ENCODE results near the gene REG4. TPM values are rescaled to one million over a fixed set of nuclear protein-coding genes. Genes with fewer than 3 reads are reported as not detected.
"Not testable (repeated sequence)": the region's sequence is repeated elsewhere in the genome, so short reads cannot be mapped to it uniquely, and the experiment has no call there.

Gene REG4
- total RNA-seq, 1 donor from 2014 or later = not detected

DNA sequence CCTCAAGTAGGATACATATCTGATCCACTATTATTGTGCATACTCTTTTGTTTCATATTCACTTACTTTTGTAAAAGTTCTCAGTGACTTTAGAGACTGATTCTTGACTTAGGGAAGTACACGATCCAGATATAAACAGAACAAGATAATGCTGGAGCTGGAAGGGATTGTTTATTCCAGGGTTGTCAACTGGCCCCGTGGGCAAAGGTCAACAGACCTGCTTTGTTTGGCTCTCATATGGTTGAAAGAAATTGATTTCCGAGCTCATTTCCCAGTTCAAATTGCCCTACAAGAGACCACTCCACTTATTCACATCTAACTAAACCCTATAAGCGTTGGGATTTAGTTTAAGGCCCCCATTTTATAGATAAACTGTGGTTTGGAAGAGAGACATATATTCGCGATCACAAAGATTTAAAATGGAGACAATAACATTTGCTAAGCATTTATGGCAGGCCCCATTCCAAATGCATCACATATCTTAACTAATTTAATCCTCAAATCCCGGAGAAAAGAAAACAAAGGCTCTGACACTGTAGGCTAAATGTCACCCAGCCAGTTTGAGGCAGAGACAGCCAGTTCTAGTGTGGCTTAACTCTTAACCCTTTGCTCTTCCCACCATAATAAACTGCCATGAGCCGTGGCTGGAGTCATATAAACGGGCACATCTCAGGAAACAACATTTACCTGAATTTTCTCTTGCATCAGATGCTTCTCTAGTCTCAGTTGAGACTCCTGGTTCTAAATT is 20.6 kb downstream of the REG4 start:
- no peak overlapping the region for H3K27ac ChIP-seq
- peaks cover 3% of the 10 kb centered on the region for H3K4me1 ChIP-seq
- TF ChIP-seq POLR2AphosphoS5 (IDR thresholded peaks at IDR 0.05; ENCODE audit: insufficient read depth in 1 of 2, low read depth in 1 of 2) (no peak), POLR2A (IDR thresholded peaks at IDR 0.05) (no peak)
- TF ChIP-seq, protein P1, sequence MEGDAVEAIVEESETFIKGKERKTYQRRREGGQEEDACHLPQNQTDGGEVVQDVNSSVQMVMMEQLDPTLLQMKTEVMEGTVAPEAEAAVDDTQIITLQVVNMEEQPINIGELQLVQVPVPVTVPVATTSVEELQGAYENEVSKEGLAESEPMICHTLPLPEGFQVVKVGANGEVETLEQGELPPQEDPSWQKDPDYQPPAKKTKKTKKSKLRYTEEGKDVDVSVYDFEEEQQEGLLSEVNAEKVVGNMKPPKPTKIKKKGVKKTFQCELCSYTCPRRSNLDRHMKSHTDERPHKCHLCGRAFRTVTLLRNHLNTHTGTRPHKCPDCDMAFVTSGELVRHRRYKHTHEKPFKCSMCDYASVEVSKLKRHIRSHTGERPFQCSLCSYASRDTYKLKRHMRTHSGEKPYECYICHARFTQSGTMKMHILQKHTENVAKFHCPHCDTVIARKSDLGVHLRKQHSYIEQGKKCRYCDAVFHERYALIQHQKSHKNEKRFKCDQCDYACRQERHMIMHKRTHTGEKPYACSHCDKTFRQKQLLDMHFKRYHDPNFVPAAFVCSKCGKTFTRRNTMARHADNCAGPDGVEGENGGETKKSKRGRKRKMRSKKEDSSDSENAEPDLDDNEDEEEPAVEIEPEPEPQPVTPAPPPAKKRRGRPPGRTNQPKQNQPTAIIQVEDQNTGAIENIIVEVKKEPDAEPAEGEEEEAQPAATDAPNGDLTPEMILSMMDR (IDR thresholded peaks at IDR 0.05) = no peak
- intact Hi-C loops (cut with DNase I) = no loop called here
- no peaks in the 10 kb centered on the region for H3K9me3 ChIP-seq
- no peaks in the 10 kb centered on the region for H3K27me3 ChIP-seq
- peak; percentile 4 to 32 for DNase-seq (ENCODE audit: extremely low spot score in 2 of 2)
- no peak overlapping the region for H3K4me3 ChIP-seq
- H3K36me3 ChIP-seq = no peaks in the 10 kb centered on the region

DNA sequence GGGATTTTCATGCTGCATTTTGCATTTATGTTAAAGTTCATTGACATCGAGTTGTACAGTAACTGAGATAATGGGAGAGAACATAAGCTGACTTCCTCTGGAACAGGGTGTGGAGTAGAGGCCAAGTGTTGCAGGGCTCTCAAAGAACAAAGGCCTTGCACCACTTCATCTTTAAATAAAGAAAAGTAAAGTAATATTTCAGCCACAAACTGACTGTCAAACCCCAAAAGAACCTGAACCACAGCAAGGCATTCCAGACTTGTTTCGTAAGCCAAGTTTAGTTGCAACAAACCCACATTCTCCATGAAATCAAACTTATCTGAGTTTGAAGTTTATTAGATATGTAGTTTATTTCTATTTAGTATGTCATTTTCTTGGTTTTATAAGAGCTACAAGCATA is 23.5 kb downstream of the REG4 start:
- no peaks in the 10 kb centered on the region for H3K27me3 ChIP-seq

DNA sequence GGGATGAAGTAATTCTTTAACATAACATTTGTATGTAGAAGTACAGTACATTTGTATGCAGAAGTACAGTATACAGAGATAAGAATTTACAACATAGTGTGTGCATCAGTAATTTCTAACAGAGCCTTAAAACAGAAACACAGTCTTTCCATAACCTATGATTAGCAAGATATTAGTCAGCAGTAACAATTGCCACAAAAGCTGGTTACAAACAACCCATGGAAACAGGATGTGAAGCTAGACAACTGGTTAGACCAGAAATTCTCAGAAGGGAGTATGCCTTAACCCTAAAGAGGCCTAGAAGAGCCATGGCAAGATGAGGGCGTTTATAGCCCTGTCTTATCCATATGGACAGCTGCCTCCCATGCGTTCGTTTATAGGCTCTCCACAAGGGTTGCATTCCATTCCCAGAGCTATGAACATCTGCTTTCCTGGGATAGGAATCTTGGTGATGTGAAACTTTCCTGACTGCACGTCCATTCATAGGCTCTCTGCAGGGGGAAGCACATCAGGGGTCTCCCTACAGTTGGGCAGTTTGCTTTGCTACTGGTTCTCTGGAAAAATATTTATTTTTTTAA is 24.7 kb downstream of the REG4 start:
- H3K9me3 ChIP-seq; H3K4me3 ChIP-seq; H3K27me3 ChIP-seq; DNase-seq (ENCODE audit: extremely low spot score in 2 of 2); intact Hi-C loops (cut with DNase I); H3K27ac ChIP-seq; H3K36me3 ChIP-seq: not testable (repeated sequence)
- peak in 1 of 2 donors; percentile 30 for TF ChIP-seq POLR2AphosphoS5 (IDR thresholded peaks at IDR 0.05; ENCODE audit: insufficient read depth in 1 of 2, low read depth in 1 of 2)
- peaks cover 22% of the 10 kb centered on the region for H3K4me1 ChIP-seq

More for the DNA sequence above, 23.5 kb downstream of the REG4 start:
- H3K4me1 ChIP-seq = peaks cover 22% of the 10 kb centered on the region
- H3K9me3 ChIP-seq = no peaks in the 10 kb centered on the region
- TF ChIP-seq POLR2A (IDR thresholded peaks at IDR 0.05) = no peak
- no peak for TF ChIP-seq POLR2AphosphoS5 (IDR thresholded peaks at IDR 0.05; ENCODE audit: insufficient read depth in 1 of 2, low read depth in 1 of 2)
- TF ChIP-seq, protein P1 (IDR thresholded peaks at IDR 0.05) = no peak
- no peak overlapping the region for H3K27ac ChIP-seq
- intact Hi-C loops (cut with DNase I) = no loop called here
- DNase-seq (ENCODE audit: extremely low spot score in 2 of 2) = no peak
- H3K4me3 ChIP-seq = no peak overlapping the region
- no peaks in the 10 kb centered on the region for H3K36me3 ChIP-seq

DNA sequence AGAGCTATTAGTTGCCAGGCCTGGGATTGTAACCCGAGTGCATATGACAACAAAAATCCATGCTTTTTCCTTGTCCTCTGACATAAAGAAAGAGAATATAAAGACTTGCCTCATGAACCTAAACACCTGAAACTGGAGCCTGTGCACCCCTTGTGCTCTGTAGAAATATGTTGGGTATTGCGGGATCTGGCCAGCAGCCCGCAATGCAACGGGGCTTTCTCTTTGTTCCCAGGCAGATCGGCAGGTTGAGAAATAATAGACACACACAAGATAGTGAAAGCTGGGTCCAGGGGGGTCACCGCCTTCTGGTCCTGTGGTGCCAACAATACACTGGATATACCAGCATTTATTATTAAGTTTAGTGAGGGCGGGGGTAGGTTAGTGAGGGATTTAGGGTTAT is 25.2 kb downstream of the REG4 start:
- DNase-seq (ENCODE audit: extremely low spot score in 2 of 2); H3K27me3 ChIP-seq; intact Hi-C loops (cut with DNase I); H3K36me3 ChIP-seq; H3K4me3 ChIP-seq; H3K27ac ChIP-seq; H3K9me3 ChIP-seq: not testable (repeated sequence)
- peaks cover 22% of the 10 kb centered on the region for H3K4me1 ChIP-seq

DNA sequence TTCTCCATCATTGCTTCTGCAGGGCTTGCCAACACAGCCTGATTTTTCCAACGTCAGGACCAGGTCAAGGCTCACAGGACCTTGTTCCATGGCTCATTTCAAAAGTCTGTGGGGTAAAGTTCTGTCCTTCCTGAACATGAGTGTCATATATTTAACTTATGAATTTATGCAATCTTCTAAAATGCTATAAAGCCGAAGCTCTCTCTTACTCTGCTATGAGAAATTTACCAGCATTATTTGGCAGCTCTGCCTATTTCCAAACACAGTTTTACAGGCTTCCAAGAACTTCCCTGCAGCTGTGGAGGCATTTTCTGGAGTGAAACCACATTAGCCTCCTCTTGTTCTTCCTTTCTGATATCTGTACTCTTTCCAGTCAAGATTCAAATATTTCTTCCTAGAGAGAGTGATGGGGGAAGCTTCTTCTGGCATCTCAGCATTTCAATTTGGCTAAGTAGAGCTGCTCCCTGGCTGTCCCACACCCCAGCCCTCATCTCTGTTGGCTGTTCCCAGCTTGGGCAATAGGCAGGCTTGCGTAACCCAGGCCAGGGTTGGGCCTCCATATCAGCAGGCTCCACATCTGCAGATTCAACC is 27.0 kb downstream of the REG4 start:
- peak; percentile 34 to 42 for TF ChIP-seq POLR2AphosphoS5 (IDR thresholded peaks at IDR 0.05; ENCODE audit: insufficient read depth in 1 of 2, low read depth in 1 of 2)
- no peak for TF ChIP-seq POLR2A (IDR thresholded peaks at IDR 0.05)
- TF ChIP-seq, protein P1 (IDR thresholded peaks at IDR 0.05) = no peak
- Histone ChIP-seq H3K4me1 (peaks cover 29% of the 10 kb centered on the region), H3K9me3 (no peaks in the 10 kb centered on the region), H3K27me3 (no peaks in the 10 kb centered on the region), H3K4me3 (no peak overlapping the region), H3K27ac (no peak overlapping the region), H3K36me3 (no peaks in the 10 kb centered on the region)
- intact Hi-C loops (cut with DNase I) = no loop called here
- no peak for DNase-seq (ENCODE audit: extremely low spot score in 2 of 2)

Data from vagina (tissue), 2 donors.